ENCODE measurements around the gene PILRB. TPM values are rescaled to one million over a fixed set of nuclear protein-coding genes. Genes with fewer than 3 reads are reported as not detected.

The PILRB gene
- total RNA-seq, 2 experiments from 2014 or later = 56.4 to 67.6 TPM

DNA sequence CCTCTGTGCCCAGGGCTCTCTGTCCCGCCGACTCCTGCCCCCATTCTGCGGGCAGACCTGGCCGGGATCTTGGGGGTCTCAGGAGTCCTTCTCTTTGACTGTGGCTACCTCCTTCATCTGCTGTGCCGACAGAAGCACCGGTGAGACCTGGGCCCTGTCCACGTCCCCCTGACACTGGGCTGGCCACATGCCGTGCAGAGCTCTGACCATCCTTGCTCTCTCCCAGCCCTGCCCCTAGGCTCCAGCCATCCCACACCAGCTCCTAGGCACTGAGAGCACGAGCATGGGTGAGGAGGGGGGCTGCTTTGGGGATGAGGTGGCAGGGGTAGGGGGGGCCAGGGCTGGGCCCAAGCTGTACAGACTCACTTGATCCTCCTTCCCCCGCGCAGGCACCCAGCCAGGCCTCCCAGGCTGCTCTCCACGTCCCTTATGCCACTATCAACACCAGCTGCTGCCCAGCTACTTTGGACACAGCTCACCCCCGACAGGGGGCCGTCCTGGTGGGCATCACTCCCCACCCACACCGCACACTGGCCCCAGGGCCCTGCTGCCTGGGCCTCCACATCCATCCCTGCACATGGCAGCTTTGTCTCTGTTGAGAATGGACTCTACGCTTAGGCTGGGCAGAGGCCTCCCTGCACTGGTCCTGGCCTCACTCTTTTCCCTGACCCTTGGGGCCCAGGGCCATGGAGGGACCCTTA lies 4.8 kb upstream of the PILRB start:
- Mint-ChIP-seq H3K4me1 (ENCODE audit: low read depth) (peaks cover 10% of the 10 kb centered on the region), H3K9me3 (no peaks in the 10 kb centered on the region), H3K36me3 (ENCODE audit: low read depth) (peaks cover 72% of the 10 kb centered on the region), H3K4me3 (no peak overlapping the region), H3K27me3 (no peaks in the 10 kb centered on the region), H3K27ac (peak overlapping the region; percentile 53)
- POLR2A ChIA-PET = no interaction called here
- no peaks in the 10 kb centered on the region for H3K27me3 ChIP-seq (ENCODE audit: control insufficient read depth in 1 of 2, insufficient read depth in 2 of 2, low read length in 2 of 2)
- H3K36me3 ChIP-seq (ENCODE audit: insufficient read depth, low read length) = peaks cover 82% of the 10 kb centered on the region
- ATAC-seq (ENCODE audit: poor library complexity) (no peak), DNase-seq (peak in 1 of 14 experiments; percentile 22)
- TF ChIP-seq, protein P1, sequence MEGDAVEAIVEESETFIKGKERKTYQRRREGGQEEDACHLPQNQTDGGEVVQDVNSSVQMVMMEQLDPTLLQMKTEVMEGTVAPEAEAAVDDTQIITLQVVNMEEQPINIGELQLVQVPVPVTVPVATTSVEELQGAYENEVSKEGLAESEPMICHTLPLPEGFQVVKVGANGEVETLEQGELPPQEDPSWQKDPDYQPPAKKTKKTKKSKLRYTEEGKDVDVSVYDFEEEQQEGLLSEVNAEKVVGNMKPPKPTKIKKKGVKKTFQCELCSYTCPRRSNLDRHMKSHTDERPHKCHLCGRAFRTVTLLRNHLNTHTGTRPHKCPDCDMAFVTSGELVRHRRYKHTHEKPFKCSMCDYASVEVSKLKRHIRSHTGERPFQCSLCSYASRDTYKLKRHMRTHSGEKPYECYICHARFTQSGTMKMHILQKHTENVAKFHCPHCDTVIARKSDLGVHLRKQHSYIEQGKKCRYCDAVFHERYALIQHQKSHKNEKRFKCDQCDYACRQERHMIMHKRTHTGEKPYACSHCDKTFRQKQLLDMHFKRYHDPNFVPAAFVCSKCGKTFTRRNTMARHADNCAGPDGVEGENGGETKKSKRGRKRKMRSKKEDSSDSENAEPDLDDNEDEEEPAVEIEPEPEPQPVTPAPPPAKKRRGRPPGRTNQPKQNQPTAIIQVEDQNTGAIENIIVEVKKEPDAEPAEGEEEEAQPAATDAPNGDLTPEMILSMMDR (IDR thresholded peaks at IDR 0.05) = no peak
- peaks cover 35% of the 10 kb centered on the region for H3K4me1 ChIP-seq (ENCODE audit: insufficient read depth, low read length)
- peak overlapping the region; percentile 48 for H3K4me3 ChIP-seq (ENCODE audit: low read length)
- H3K27ac ChIP-seq (ENCODE audit: low read depth in 1 of 2, low read length in 2 of 2) = peak overlapping the region in 1 of 2 donors; percentile 39
- CTCF ChIA-PET = no interaction called here
- no peaks in the 10 kb centered on the region for H3K9me3 ChIP-seq (ENCODE audit: control insufficient read depth in 1 of 2, insufficient read depth in 1 of 2, low read length in 2 of 2)
- intact Hi-C loops (cut with DNase I, micrococcal nuclease) = no loop called here

DNA sequence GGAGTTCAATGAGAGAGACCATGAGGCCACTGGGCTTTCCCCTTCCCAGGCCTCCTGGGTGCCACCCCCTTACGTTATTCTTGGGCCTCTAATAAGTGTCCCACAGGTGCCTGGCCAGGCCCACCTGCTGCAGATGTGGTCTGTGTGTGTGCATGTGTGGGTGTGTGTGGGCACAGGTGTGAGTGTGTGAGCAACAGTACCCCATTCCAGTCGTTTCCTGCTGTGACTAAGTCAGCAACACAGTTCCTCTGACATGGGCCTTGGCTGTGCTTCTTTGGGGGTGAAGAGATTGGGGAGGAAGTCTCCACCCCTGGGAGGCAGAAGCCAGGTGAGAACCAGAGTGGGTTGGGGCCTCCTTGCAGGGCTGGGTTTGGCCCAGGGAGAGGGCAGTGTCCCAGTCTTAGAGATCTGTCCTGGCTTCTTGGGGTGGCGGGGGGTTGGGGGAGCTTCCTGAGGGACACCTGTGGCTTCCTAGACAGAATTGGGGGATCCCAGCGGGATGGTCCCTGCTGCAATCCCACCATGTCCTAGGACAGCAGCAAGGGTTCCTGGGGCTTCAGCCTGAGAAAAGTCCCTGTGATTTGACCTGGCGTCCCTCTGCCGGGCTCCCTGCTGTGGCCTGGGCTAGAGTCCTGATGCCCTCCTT lies 4.1 kb upstream of the PILRB start:
- intact Hi-C loops (cut with DNase I, micrococcal nuclease) = no loop called here
- H3K9me3 ChIP-seq (ENCODE audit: control insufficient read depth in 1 of 2, insufficient read depth in 1 of 2, low read length in 2 of 2) = no peaks in the 10 kb centered on the region
- Mint-ChIP-seq H3K27me3 (no peaks in the 10 kb centered on the region), H3K4me1 (ENCODE audit: low read depth) (peaks cover 10% of the 10 kb centered on the region), H3K9me3 (no peaks in the 10 kb centered on the region), H3K4me3 (no peak overlapping the region), H3K36me3 (ENCODE audit: low read depth) (peaks cover 74% of the 10 kb centered on the region), H3K27ac (peak overlapping the region; percentile 53)
- H3K4me1 ChIP-seq (ENCODE audit: insufficient read depth, low read length) = peaks cover 35% of the 10 kb centered on the region
- TF ChIP-seq, protein P1 (IDR thresholded peaks at IDR 0.05) = no peak
- ChIA-PET CTCF (no interaction called here), POLR2A (no interaction called here)
- ATAC-seq (ENCODE audit: poor library complexity) (peak; percentile 22), DNase-seq (peak in 3 of 14 experiments; percentile 39 to 74 (median 40))
- peak overlapping the region in 1 of 2 donors; percentile 39 for H3K27ac ChIP-seq (ENCODE audit: low read depth in 1 of 2, low read length in 2 of 2)
- H3K27me3 ChIP-seq (ENCODE audit: control insufficient read depth in 1 of 2, insufficient read depth in 2 of 2, low read length in 2 of 2) = no peaks in the 10 kb centered on the region
- no peak overlapping the region for H3K4me3 ChIP-seq (ENCODE audit: low read length)
- H3K36me3 ChIP-seq (ENCODE audit: insufficient read depth, low read length) = peaks cover 85% of the 10 kb centered on the region

DNA sequence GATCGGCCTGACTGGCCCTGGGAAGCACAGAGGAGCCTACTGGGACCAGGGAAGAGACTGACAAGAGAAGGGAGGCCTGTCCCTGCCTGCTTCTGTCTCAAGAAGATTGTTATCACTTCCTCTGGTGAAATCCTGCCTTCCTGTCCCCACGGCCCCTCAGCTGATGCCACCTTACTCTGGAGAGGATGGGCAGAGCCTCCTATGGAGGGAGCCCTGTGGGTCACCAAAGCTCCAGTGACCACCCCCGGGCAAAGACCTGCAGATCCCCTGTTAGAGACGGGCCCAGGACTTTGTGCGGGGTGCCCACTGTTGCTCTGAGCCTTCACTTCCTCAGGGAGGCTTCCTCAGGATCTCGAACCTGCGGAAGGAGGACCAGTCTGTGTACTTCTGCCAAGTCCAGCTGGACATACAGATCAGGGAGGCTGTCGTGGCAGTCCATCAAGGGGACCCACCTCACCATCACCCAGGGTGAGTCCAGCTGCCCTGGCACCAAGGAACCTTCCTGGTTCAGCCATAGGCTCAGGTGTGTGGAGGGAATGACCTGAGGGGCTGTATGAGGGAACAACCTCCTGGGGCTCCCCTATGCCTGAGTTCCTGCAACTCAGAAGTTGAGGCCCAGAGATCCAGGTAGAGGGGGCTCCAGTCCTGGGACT lies 1.4 kb upstream of the PILRB start:
- Mint-ChIP-seq H3K27me3 (no peaks in the 10 kb centered on the region), H3K9me3 (no peaks in the 10 kb centered on the region), H3K36me3 (ENCODE audit: low read depth) (peaks cover 71% of the 10 kb centered on the region), H3K4me3 (no peak overlapping the region), H3K4me1 (ENCODE audit: low read depth) (peaks cover 2% of the 10 kb centered on the region), H3K27ac (no peak overlapping the region)
- Histone ChIP-seq H3K27me3 (ENCODE audit: control insufficient read depth in 1 of 2, insufficient read depth in 2 of 2, low read length in 2 of 2) (no peaks in the 10 kb centered on the region), H3K4me3 (ENCODE audit: low read length) (no peak overlapping the region), H3K4me1 (ENCODE audit: insufficient read depth, low read length) (peaks cover 30% of the 10 kb centered on the region), H3K27ac (ENCODE audit: low read depth in 1 of 2, low read length in 2 of 2) (no peak overlapping the region), H3K36me3 (ENCODE audit: insufficient read depth, low read length) (peaks cover 84% of the 10 kb centered on the region), H3K9me3 (ENCODE audit: control insufficient read depth in 1 of 2, insufficient read depth in 1 of 2, low read length in 2 of 2) (no peaks in the 10 kb centered on the region)
- no peak for ATAC-seq (ENCODE audit: poor library complexity)
- TF ChIP-seq, protein P1 (IDR thresholded peaks at IDR 0.05) = no peak
- DNase-seq = no peak
- ChIA-PET CTCF (no interaction called here), POLR2A (no interaction called here)
- intact Hi-C loops (cut with DNase I, micrococcal nuclease) = no loop called here

All from CD4-positive, alpha-beta T cell (primary cell).